Measurements from ENCODE around the gene PCDHAC2. TPM values are rescaled to one million over a fixed set of nuclear protein-coding genes. Genes with fewer than 3 reads are reported as not detected.

PCDHAC2 gene
- total and polyA plus RNA-seq, 2 donors (not counting 3 experiments of a cell fraction or from before 2014, with no cell fraction given), result 1.00 to 1.2 TPM

DNA sequence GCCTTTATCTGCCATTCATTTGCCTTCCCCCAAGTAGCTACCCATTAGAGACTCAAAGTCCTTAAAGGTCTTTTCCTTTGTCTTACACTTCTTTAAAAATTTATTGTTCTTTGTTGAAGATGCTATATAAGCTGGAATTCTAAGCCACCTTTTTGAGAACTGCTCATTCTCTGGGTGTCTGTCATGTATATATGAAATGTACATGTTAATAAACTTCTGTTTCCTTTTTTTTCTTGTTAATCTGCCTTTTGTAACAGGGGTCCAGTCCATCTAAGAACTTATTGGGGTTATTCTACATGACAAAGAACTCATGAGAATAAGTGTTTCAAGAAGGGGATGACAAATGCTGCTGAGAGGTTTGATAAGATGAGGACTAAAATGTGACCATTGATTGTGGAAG lies 41.5 kb downstream of the PCDHAC2 start:
- dilution Hi-C loops (cut with MboI; ENCODE audit: extremely low pct_ligation_motif_present, low sequenced_read_pairs), result no loop called here
- FAIRE-seq (no peak), DNase-seq (ENCODE audit: low read depth, low spot score) (no peak)
- CTCF ChIA-PET, result interaction anchor here (1.2 kb wide), 1 partner anchor 32 kb away, joined by 4 read pairs; no protein-coding TSS in a partner anchor
- Histone ChIP-seq H3K9me1 (replicated peaks; ENCODE audit: control insufficient read depth, extremely low read depth, insufficient read depth, low read length) (no peaks in the 10 kb centered on the region), H3K9ac (replicated peaks; ENCODE audit: extremely low read depth, insufficient read depth, low read length) (no peak overlapping the region), H3K36me3 (ENCODE audit: control insufficient read depth in 2 of 2, extremely low read depth in 1 of 2, insufficient read depth in 2 of 2, low read length in 2 of 2) (no peaks in the 10 kb centered on the region), H4K20me1 (replicated peaks; ENCODE audit: control insufficient read depth, extremely low read depth, insufficient read depth, low read length) (no peaks in the 10 kb centered on the region), H3K4me1 (ENCODE audit: control insufficient read depth, extremely low read depth, insufficient read depth, low read length) (peaks cover 4% of the 10 kb centered on the region), H3K27ac (ENCODE audit: insufficient read depth, low read depth, low read length) (no peak overlapping the region), H3K27me3 (ENCODE audit: control insufficient read depth in 2 of 2, insufficient read depth in 2 of 2, low read length in 2 of 2) (no peaks in the 10 kb centered on the region), H3K9me3 (replicated peaks; ENCODE audit: control insufficient read depth, insufficient read depth, low read length) (no peaks in the 10 kb centered on the region), H3K4me3 (replicated peaks in 1 of 3; ENCODE audit: insufficient read depth in 1 of 3, low read depth in 1 of 3, low read length in 3 of 3) (no peak overlapping the region), H2AFZ (ENCODE audit: low read depth, low read length) (no peak overlapping the region), H3K4me2 (ENCODE audit: insufficient read depth, low read length) (no peak overlapping the region), H3K79me2 (ENCODE audit: control insufficient read depth, insufficient read depth, low read length) (no peaks in the 10 kb centered on the region)
- intact Hi-C loops (cut with micrococcal nuclease), result no loop called here
- POLR2A ChIA-PET, result no interaction called here
- BruUV-seq (replicated peaks), result no TSS peak
- TF ChIP-seq POLR2AphosphoS5 (IDR thresholded peaks at IDR 0.05; ENCODE audit: insufficient read depth, low read depth, low read length) (no peak), EZH2 (IDR thresholded peaks at IDR 0.05; ENCODE audit: borderline replicate concordance, low read depth, low read length, severe bottlenecking) (no peak), POLR2A (IDR thresholded peaks at IDR 0.05; ENCODE audit: low read depth, low read length) (no peak), JUN (IDR thresholded peaks at IDR 0.05; ENCODE audit: borderline replicate concordance, insufficient read depth, insufficient read length, low read depth) (no peak), MYC (IDR thresholded peaks at IDR 0.05; ENCODE audit: low read depth, low read length) (no peak), FOS (IDR thresholded peaks at IDR 0.05; ENCODE audit: borderline replicate concordance, insufficient read depth, low read length) (no peak), GATA2 (IDR thresholded peaks at IDR 0.05; ENCODE audit: insufficient read depth, insufficient read length, low read depth, low read length) (no peak)
- TF ChIP-seq, protein P1, sequence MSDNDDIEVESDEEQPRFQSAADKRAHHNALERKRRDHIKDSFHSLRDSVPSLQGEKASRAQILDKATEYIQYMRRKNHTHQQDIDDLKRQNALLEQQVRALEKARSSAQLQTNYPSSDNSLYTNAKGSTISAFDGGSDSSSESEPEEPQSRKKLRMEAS (IDR thresholded peaks at IDR 0.05; ENCODE audit: insufficient read depth, insufficient read length), result no peak
- TF ChIP-seq, protein P2, sequence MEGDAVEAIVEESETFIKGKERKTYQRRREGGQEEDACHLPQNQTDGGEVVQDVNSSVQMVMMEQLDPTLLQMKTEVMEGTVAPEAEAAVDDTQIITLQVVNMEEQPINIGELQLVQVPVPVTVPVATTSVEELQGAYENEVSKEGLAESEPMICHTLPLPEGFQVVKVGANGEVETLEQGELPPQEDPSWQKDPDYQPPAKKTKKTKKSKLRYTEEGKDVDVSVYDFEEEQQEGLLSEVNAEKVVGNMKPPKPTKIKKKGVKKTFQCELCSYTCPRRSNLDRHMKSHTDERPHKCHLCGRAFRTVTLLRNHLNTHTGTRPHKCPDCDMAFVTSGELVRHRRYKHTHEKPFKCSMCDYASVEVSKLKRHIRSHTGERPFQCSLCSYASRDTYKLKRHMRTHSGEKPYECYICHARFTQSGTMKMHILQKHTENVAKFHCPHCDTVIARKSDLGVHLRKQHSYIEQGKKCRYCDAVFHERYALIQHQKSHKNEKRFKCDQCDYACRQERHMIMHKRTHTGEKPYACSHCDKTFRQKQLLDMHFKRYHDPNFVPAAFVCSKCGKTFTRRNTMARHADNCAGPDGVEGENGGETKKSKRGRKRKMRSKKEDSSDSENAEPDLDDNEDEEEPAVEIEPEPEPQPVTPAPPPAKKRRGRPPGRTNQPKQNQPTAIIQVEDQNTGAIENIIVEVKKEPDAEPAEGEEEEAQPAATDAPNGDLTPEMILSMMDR (IDR thresholded peaks at IDR 0.05; ENCODE audit: extremely low read depth in 1 of 2, insufficient read depth in 1 of 2, low read depth in 1 of 2, low read length in 2 of 2), result no peak
